Body of pancreas (tissue), 4 donors: ENCODE results near the gene PITPNC1. TPM values are rescaled to one million over a fixed set of nuclear protein-coding genes. Genes with fewer than 3 reads are reported as not detected.
A peak's percentile ranks its signal among the peaks of the same experiment; 100 is the strongest.

Source experiments
- ATAC-seq: fragments of 150-250 bp; one replicate; pipeline ENCODE4 v1.9.1; 2016
- DNase-seq, 4 donors: peaks; one replicate each; pipeline ENCODE4 v3.0.0-alpha.2; 2019
- H3K27ac ChIP-seq, 4 donors: fragments of 200-600 bp; sonication (generic); 1 replicate in 3 of 4; 2 replicates in 1 of 4; pipeline versions ENCODE4 v1.5.1 to v1.6.1; 2016 to 2019; ENCODE audit warnings: mild to moderate bottlenecking in 1 of 4, mixed read lengths in 1 of 4, moderate library complexity in 1 of 4
- H3K27me3 ChIP-seq, 2 donors: fragments of 200-600 bp; sonication (generic); one replicate each; pipeline ENCODE4 v1.6.0; 2016; ENCODE audit warnings: mild to moderate bottlenecking in 1 of 2
- H3K36me3 ChIP-seq, 2 donors: fragments of 200-600 bp; sonication (generic); replicated peaks in 1 of 2; 2 replicates each; pipeline ENCODE4 v1.5.1; 2016; ENCODE audit warnings: low read depth in 2 of 2; ENCODE audit not compliant: insufficient read depth in 1 of 2
- H3K4me1 ChIP-seq: fragments of 200-600 bp; sonication (generic); one replicate; pipeline ENCODE4 v1.6.0; 2016
- H3K4me3 ChIP-seq, 2 donors: fragments of 200-600 bp; sonication (generic); 1 replicate in 1 of 2; 2 replicates in 1 of 2; pipeline ENCODE4 v1.5.1; 2016 to 2019
- H3K9me3 ChIP-seq, 3 donors: fragments of 200-600 bp; sonication (generic); 1 replicate in 2 of 3; 2 replicates in 1 of 3; pipeline ENCODE4 v1.5.1; 2016
- CTCF ChIP-seq, 7 experiments: fragments of 450-650 bp in 4 of 7; fragments of 200-600 bp in 3 of 7; sonication (generic) in 3 of 7; IDR thresholded peaks; one replicate each; pipeline ENCODE4 v1.5.1; 2016 to 2019; ENCODE audit warnings: antibody characterized with exemption in 7 of 7
- POLR2A ChIP-seq, 3 donors: fragments of 450-650 bp; IDR thresholded peaks; one replicate each; pipeline ENCODE4 v1.6.1; 2016; ENCODE audit warnings: antibody characterized with exemption in 3 of 3, mild to moderate bottlenecking in 2 of 3
- WGBS, 2 donors: methylation state at CpG; one replicate each; pipeline ENCODE4 v1.1.5; 2017; 5-methylcytosine and 5-hydroxymethylcytosine counted together
- intact Hi-C: fragments of 100-400 bp; cut with DNase I; formaldehyde crosslinking; loops from one replicate; pipeline ENCODE4 v1.15.1; 2023
- total RNA-seq, 2 donors: library from RNA; depleted of rRNA; stranded (reverse); fragments of >200 nt; gene quantifications; one replicate each; pipeline ENCODE4 v1.1.0, GENCODE V29; 2016

PITPNC1 gene
- total RNA-seq, 2 donors from 2014 or later = 11.9 to 17.5 TPM

- DNase-seq (no peak), ATAC-seq (no peak)
- H3K36me3 ChIP-seq = no peaks in the 10 kb centered on the region
- intact Hi-C loops = no loop called here
- no peaks in the 10 kb centered on the region for H3K4me1 ChIP-seq
- no peak for TF ChIP-seq CTCF (IDR thresholded peaks at IDR 0.05)
- no peak for TF ChIP-seq POLR2A (IDR thresholded peaks at IDR 0.05)
- H3K27me3 ChIP-seq = no peaks in the 10 kb centered on the region
- peaks cover 0 to 4% (median 0%) of the 10 kb centered on the region in 3 donors for H3K9me3 ChIP-seq
- WGBS, 2 donors = 90 to 94% methylated on average over 4 of the region's 4 CpGs
- no peak overlapping the region for H3K4me3 ChIP-seq
- H3K27ac ChIP-seq = peak overlapping the region in 1 of 4 donors; percentile 46
These were observed 280.5 kb downstream of the PITPNC1 start for GRCh38 chr17:67657596-67657995.

GRCh38 chr17:67658265-67658664 lies 281.2 kb downstream of the PITPNC1 start:
- DNase-seq (no peak), ATAC-seq (no peak)
- H3K36me3 ChIP-seq = no peaks in the 10 kb centered on the region
- peak overlapping the region in 3 of 4 donors; percentile 27 to 52 (median 46) for H3K27ac ChIP-seq
- no peak overlapping the region for H3K4me3 ChIP-seq
- H3K27me3 ChIP-seq = no peaks in the 10 kb centered on the region
- TF ChIP-seq POLR2A (IDR thresholded peaks at IDR 0.05) (no peak), CTCF (IDR thresholded peaks at IDR 0.05) (no peak)
- 94 to 96% methylated on average over 4 of the region's 4 CpGs for WGBS, 2 donors
- H3K9me3 ChIP-seq = peaks cover 0 to 4% (median 0%) of the 10 kb centered on the region in 3 donors
- intact Hi-C loops = no loop called here
- no peaks in the 10 kb centered on the region for H3K4me1 ChIP-seq

GRCh38 chr17:67659028-67659427 lies 281.9 kb downstream of the PITPNC1 start:
- H3K36me3 ChIP-seq = no peaks in the 10 kb centered on the region
- H3K4me1 ChIP-seq = no peaks in the 10 kb centered on the region
- no peaks in the 10 kb centered on the region for H3K27me3 ChIP-seq
- peaks cover 0 to 4% (median 0%) of the 10 kb centered on the region in 3 donors for H3K9me3 ChIP-seq
- intact Hi-C loops = no loop called here
- H3K4me3 ChIP-seq = no peak overlapping the region
- peak overlapping the region in 3 of 4 donors; percentile 27 to 52 (median 46) for H3K27ac ChIP-seq
- no peak for TF ChIP-seq CTCF (IDR thresholded peaks at IDR 0.05)
- no peak for TF ChIP-seq POLR2A (IDR thresholded peaks at IDR 0.05)
- 60% methylated on average over 1 of the region's 1 CpG; no CpG with 5 or more reads in 1 of the 2 donors for WGBS, 2 donors
- DNase-seq (no peak), ATAC-seq (peak; percentile 68)

- Histone ChIP-seq H3K4me1 (no peaks in the 10 kb centered on the region), H3K27me3 (no peaks in the 10 kb centered on the region), H3K4me3 (no peak overlapping the region), H3K27ac (no peak overlapping the region), H3K9me3 (peaks cover 0 to 4% (median 0%) of the 10 kb centered on the region in 3 donors), H3K36me3 (no peaks in the 10 kb centered on the region)
- DNase-seq = no peak
- TF ChIP-seq CTCF (IDR thresholded peaks at IDR 0.05) (no peak), POLR2A (IDR thresholded peaks at IDR 0.05) (no peak)
- no peak for ATAC-seq
- intact Hi-C loops = no loop called here
These were observed 285.6 kb downstream of the PITPNC1 start for GRCh38 chr17:67662712-67663111.

GRCh38 chr17:67663457-67663856 lies 286.4 kb downstream of the PITPNC1 start:
- no peak overlapping the region for H3K27ac ChIP-seq
- WGBS, 2 donors = 94 to 95% methylated on average over 9 of the region's 9 CpGs
- no peaks in the 10 kb centered on the region for H3K4me1 ChIP-seq
- no peak for TF ChIP-seq POLR2A (IDR thresholded peaks at IDR 0.05)
- peaks cover 0 to 3% (median 0%) of the 10 kb centered on the region in 3 donors for H3K9me3 ChIP-seq
- intact Hi-C loops = no loop called here
- H3K4me3 ChIP-seq = no peak overlapping the region
- DNase-seq (no peak), ATAC-seq (no peak)
- H3K27me3 ChIP-seq = no peaks in the 10 kb centered on the region
- H3K36me3 ChIP-seq = no peaks in the 10 kb centered on the region
